HG02588 (cell line): ENCODE measurements around the gene IER5L.
"Not testable (repeated sequence)": the region's sequence is repeated elsewhere in the genome, so short reads cannot be mapped to it uniquely, and the experiment has no call there.

Experiments
- ATAC-seq: cut with Tn5 transposase; IDR thresholded peaks from one replicate; pipeline ENCODE4 v1.9.1; 2021; ENCODE audit warnings: mild to moderate bottlenecking, moderate library complexity; ENCODE audit not compliant: unreplicated experiment

Gene IER5L

GRCh38 chr9:129203556-129203909, 25.5 kb upstream of the IER5L start:
- ATAC-seq, result no peak

- peak; percentile 70 for ATAC-seq
Observed at GRCh38 chr9:129202613-129203555, 24.8 kb upstream of the IER5L start.

GRCh38 chr9:129201866-129202265, 23.8 kb upstream of the IER5L start:
- no peak for ATAC-seq

GRCh38 chr9:129201289-129201688, 23.2 kb upstream of the IER5L start:
- no peak for ATAC-seq

- no peak for ATAC-seq
Observed at GRCh38 chr9:129200255-129200654, 22.2 kb upstream of the IER5L start.

- no peak for ATAC-seq
Observed at GRCh38 chr9:129199044-129199435, 21.0 kb upstream of the IER5L start.

- ATAC-seq, result no peak
Observed at GRCh38 chr9:129198319-129199043, 20.4 kb upstream of the IER5L start.

GRCh38 chr9:129197978-129198318, 19.9 kb upstream of the IER5L start:
- ATAC-seq, result no peak

- ATAC-seq, result not testable (repeated sequence)
Observed at GRCh38 chr9:129197045-129197444, 19.0 kb upstream of the IER5L start.

- no peak for ATAC-seq
Observed at GRCh38 chr9:129195606-129196005, 17.5 kb upstream of the IER5L start.

GRCh38 chr9:129194221-129194620, 16.2 kb upstream of the IER5L start:
- ATAC-seq, result no peak

GRCh38 chr9:129193655-129194054, 15.6 kb upstream of the IER5L start:
- no peak for ATAC-seq

- no peak for ATAC-seq
Observed at GRCh38 chr9:129191234-129191633, 13.2 kb upstream of the IER5L start.

- not testable (repeated sequence) for ATAC-seq
Observed at GRCh38 chr9:129189971-129190370, 11.9 kb upstream of the IER5L start.

- no peak for ATAC-seq
Observed at GRCh38 chr9:129187042-129187441, 9.0 kb upstream of the IER5L start.

GRCh38 chr9:129185991-129186390, 7.9 kb upstream of the IER5L start:
- no peak for ATAC-seq

GRCh38 chr9:129185402-129185801, 7.3 kb upstream of the IER5L start:
- ATAC-seq, result no peak

GRCh38 chr9:129184596-129185122, 6.6 kb upstream of the IER5L start:
- no peak for ATAC-seq

GRCh38 chr9:129184219-129184524, 6.1 kb upstream of the IER5L start:
- ATAC-seq, result no peak

- ATAC-seq, result no peak
Observed at GRCh38 chr9:129183495-129184218, 5.6 kb upstream of the IER5L start.
